ENCODE results near the gene APCDD1L. TPM values are rescaled to one million over a fixed set of nuclear protein-coding genes. Genes with fewer than 3 reads are reported as not detected.

Gene APCDD1L
- total RNA-seq, 1 experiment from 2014 or later, result 2.4 TPM

DNA sequence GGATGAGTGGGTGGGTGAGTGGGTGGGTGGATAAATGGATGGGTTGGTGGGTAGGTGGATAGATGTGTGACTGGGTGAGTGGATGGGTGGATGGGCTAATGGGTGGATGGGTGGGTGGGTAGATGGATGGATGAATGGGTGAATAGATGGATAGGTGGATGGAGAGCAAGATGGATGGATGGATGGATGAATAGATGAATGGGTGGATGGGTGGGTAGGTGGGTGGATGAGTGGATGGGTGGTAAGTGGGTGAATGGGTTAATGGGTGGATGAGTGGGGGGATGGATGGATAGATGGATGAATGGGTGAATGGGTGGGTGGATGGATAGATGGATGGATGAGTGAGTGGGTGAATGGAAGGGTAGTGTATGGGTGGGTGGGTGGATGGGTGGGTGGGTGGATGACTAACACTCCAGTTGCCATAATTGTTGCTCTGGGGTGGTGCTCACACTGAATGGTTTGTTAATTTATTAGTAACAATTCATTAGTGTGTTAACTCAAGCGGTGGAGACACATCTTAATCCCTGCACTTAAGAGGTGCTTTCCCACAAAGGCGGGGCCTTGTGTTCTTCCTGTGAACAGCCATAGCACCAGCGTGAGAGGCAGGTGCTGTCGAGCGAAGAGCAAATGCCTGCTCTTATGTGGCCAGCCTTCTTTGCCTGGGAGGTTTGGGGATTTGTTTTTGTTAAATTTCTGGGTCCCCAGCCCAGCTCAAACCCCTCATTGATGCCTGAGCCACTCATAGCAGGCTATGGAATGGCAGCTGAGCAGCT is 4.9 kb upstream of the APCDD1L start (continued):
- TF ChIP-seq ZNF425 (CRISPR knock-in tag; conservative IDR thresholded peaks at IDR 0.05), result no peak

DNA sequence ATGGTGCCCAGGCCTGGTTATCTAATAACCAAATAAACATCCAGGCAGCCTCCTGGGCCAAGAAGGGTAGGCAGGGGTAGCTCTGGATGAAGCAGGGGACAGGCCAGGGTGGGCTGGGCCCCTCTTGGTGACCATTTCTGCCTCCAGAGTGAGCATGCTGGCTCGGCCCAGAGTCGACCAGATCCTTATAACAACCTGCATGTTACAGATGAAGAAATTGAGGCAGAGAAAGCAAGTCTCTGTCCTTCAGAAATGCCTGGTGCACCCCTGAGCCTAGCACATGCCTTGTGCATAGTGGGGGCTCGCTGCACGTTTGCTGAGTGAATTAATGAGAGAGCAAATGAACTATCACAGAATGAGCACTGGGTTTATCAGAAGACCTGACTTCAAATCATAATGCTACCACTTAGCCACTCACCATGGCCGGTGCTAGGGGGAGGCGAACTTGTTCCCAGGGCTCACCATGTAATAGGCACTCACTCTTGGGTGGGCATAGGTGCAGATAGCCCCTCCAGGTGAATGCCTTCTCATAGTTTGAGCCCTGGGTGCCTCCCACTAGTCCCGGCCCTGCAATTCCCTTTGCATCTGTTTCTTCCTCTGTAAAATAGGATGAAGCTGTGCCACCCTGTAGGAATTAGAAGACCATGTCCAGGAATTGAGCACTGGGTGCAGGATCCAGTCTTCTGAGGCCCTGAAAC is 3.8 kb upstream of the APCDD1L start:
- Mint-ChIP-seq H3K27me3 (ENCODE audit: low read depth) (peaks cover 43% of the 10 kb centered on the region), H3K4me1 (peaks cover 21% of the 10 kb centered on the region), H3K36me3 (no peaks in the 10 kb centered on the region), H3K4me3 (no peak overlapping the region), H3K9me3 (no peaks in the 10 kb centered on the region), H3K27ac (no peak overlapping the region)
- ChIA-PET CTCF (interaction anchor here (1.3 kb wide), 1 partner anchor 38 kb away, joined by 5 read pairs; no protein-coding TSS in a partner anchor), POLR2A (no interaction called here)
- ATAC-seq, result no peak
- no peak for DNase-seq (ENCODE audit: low spot score)
- TF ChIP-seq ETV6 (CRISPR knock-in tag; IDR thresholded peaks at IDR 0.05), result no peak
- TF ChIP-seq ZNF317 (CRISPR knock-in tag; IDR thresholded peaks at IDR 0.05; ENCODE audit: borderline replicate concordance, low read depth), result no peak
- TF ChIP-seq, protein P1, sequence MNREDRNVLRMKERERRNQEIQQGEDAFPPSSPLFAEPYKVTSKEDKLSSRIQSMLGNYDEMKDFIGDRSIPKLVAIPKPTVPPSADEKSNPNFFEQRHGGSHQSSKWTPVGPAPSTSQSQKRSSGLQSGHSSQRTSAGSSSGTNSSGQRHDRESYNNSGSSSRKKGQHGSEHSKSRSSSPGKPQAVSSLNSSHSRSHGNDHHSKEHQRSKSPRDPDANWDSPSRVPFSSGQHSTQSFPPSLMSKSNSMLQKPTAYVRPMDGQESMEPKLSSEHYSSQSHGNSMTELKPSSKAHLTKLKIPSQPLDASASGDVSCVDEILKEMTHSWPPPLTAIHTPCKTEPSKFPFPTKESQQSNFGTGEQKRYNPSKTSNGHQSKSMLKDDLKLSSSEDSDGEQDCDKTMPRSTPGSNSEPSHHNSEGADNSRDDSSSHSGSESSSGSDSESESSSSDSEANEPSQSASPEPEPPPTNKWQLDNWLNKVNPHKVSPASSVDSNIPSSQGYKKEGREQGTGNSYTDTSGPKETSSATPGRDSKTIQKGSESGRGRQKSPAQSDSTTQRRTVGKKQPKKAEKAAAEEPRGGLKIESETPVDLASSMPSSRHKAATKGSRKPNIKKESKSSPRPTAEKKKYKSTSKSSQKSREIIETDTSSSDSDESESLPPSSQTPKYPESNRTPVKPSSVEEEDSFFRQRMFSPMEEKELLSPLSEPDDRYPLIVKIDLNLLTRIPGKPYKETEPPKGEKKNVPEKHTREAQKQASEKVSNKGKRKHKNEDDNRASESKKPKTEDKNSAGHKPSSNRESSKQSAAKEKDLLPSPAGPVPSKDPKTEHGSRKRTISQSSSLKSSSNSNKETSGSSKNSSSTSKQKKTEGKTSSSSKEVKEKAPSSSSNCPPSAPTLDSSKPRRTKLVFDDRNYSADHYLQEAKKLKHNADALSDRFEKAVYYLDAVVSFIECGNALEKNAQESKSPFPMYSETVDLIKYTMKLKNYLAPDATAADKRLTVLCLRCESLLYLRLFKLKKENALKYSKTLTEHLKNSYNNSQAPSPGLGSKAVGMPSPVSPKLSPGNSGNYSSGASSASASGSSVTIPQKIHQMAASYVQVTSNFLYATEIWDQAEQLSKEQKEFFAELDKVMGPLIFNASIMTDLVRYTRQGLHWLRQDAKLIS (CRISPR knock-in tag; IDR thresholded peaks at IDR 0.05; ENCODE audit: borderline replicate concordance), result no peak
- TF ChIP-seq, protein P2, sequence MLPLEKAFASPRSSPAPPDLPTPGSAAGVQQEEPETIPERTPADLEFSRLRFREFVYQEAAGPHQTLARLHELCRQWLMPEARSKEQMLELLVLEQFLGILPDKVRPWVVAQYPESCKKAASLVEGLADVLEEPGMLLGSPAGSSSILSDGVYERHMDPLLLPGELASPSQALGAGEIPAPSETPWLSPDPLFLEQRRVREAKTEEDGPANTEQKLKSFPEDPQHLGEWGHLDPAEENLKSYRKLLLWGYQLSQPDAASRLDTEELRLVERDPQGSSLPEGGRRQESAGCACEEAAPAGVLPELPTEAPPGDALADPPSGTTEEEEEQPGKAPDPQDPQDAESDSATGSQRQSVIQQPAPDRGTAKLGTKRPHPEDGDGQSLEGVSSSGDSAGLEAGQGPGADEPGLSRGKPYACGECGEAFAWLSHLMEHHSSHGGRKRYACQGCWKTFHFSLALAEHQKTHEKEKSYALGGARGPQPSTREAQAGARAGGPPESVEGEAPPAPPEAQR (CRISPR knock-in tag; IDR thresholded peaks at IDR 0.05), result no peak
- no peak for TF ChIP-seq ERG (CRISPR knock-in tag; IDR thresholded peaks at IDR 0.05)
- TF ChIP-seq, protein P3, sequence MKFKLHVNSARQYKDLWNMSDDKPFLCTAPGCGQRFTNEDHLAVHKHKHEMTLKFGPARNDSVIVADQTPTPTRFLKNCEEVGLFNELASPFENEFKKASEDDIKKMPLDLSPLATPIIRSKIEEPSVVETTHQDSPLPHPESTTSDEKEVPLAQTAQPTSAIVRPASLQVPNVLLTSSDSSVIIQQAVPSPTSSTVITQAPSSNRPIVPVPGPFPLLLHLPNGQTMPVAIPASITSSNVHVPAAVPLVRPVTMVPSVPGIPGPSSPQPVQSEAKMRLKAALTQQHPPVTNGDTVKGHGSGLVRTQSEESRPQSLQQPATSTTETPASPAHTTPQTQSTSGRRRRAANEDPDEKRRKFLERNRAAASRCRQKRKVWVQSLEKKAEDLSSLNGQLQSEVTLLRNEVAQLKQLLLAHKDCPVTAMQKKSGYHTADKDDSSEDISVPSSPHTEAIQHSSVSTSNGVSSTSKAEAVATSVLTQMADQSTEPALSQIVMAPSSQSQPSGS (CRISPR knock-in tag; IDR thresholded peaks at IDR 0.05; ENCODE audit: borderline replicate concordance, low read depth), result no peak
- TF ChIP-seq PRDM15 (CRISPR knock-in tag; IDR thresholded peaks at IDR 0.05), result no peak
- TF ChIP-seq, protein P4, sequence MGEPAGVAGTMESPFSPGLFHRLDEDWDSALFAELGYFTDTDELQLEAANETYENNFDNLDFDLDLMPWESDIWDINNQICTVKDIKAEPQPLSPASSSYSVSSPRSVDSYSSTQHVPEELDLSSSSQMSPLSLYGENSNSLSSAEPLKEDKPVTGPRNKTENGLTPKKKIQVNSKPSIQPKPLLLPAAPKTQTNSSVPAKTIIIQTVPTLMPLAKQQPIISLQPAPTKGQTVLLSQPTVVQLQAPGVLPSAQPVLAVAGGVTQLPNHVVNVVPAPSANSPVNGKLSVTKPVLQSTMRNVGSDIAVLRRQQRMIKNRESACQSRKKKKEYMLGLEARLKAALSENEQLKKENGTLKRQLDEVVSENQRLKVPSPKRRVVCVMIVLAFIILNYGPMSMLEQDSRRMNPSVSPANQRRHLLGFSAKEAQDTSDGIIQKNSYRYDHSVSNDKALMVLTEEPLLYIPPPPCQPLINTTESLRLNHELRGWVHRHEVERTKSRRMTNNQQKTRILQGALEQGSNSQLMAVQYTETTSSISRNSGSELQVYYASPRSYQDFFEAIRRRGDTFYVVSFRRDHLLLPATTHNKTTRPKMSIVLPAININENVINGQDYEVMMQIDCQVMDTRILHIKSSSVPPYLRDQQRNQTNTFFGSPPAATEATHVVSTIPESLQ (CRISPR knock-in tag; IDR thresholded peaks at IDR 0.05), result no peak
